Measurements from ENCODE around the gene CHD3. TPM values are rescaled to one million over a fixed set of nuclear protein-coding genes. Genes with fewer than 3 reads are reported as not detected.

Gene CHD3
- total and polyA plus RNA-seq, 2 donors (not counting 3 experiments of a cell fraction or from before 2014, with no cell fraction given), result 102 to 185 TPM

GRCh38 chr17:7878234-7878633, 10.4 kb upstream of the CHD3 start:
- POLR2A ChIA-PET, result no interaction called here
- dilution Hi-C loops (cut with MboI; ENCODE audit: extremely low pct_ligation_motif_present, low sequenced_read_pairs), result no loop called here

GRCh38 chr17:7880076-7880868, 8.3 kb upstream of the CHD3 start:
- no peak for FAIRE-seq
- no peak overlapping the region for H3K9ac ChIP-seq (replicated peaks; ENCODE audit: extremely low read depth, insufficient read depth, low read length)
- H3K27me3 ChIP-seq (ENCODE audit: control insufficient read depth in 2 of 2, insufficient read depth in 2 of 2, low read length in 2 of 2), result no peaks in the 10 kb centered on the region
- no TSS peak for BruUV-seq (replicated peaks)
- ChIA-PET POLR2A (no interaction called here), CTCF (no interaction called here)
- dilution Hi-C loops (cut with MboI; ENCODE audit: extremely low pct_ligation_motif_present, low sequenced_read_pairs), result no loop called here
- H3K4me3 ChIP-seq (replicated peaks in 1 of 3; ENCODE audit: insufficient read depth in 1 of 3, low read depth in 1 of 3, low read length in 3 of 3), result no peak overlapping the region
- TF ChIP-seq EZH2 (IDR thresholded peaks at IDR 0.05; ENCODE audit: borderline replicate concordance, low read depth, low read length, severe bottlenecking), result no peak
- TF ChIP-seq MAX (IDR thresholded peaks at IDR 0.05; ENCODE audit: insufficient read depth, insufficient read length), result no peak
- no peak for TF ChIP-seq JUN (IDR thresholded peaks at IDR 0.05; ENCODE audit: borderline replicate concordance, insufficient read depth, insufficient read length, low read depth)
- TF ChIP-seq POLR2A (IDR thresholded peaks at IDR 0.05; ENCODE audit: low read depth, low read length), result no peak
- no peak for TF ChIP-seq POLR2AphosphoS5 (IDR thresholded peaks at IDR 0.05; ENCODE audit: insufficient read depth, low read depth, low read length)
- TF ChIP-seq MYC (IDR thresholded peaks at IDR 0.05; ENCODE audit: low read depth, low read length), result no peak
- peaks cover 8 to 14% of the 10 kb centered on the region in 2 experiments for H3K36me3 ChIP-seq (ENCODE audit: control insufficient read depth in 2 of 2, extremely low read depth in 1 of 2, insufficient read depth in 2 of 2, low read length in 2 of 2)
- H3K9me3 ChIP-seq (replicated peaks; ENCODE audit: control insufficient read depth, insufficient read depth, low read length), result no peaks in the 10 kb centered on the region
- H3K27ac ChIP-seq (ENCODE audit: insufficient read depth, low read depth, low read length), result no peak overlapping the region
- no peak overlapping the region for H2AFZ ChIP-seq (ENCODE audit: low read depth, low read length)
- H3K4me2 ChIP-seq (ENCODE audit: insufficient read depth, low read length), result no peak overlapping the region
- no peaks in the 10 kb centered on the region for H3K9me1 ChIP-seq (replicated peaks; ENCODE audit: control insufficient read depth, extremely low read depth, insufficient read depth, low read length)
- H3K4me1 ChIP-seq (ENCODE audit: control insufficient read depth, extremely low read depth, insufficient read depth, low read length), result peaks cover 17% of the 10 kb centered on the region
- intact Hi-C loops (cut with micrococcal nuclease), result no loop called here
- H3K79me2 ChIP-seq (ENCODE audit: control insufficient read depth, insufficient read depth, low read length), result no peaks in the 10 kb centered on the region
- DNase-seq (ENCODE audit: low read depth, low spot score), result no peak
- H4K20me1 ChIP-seq (replicated peaks; ENCODE audit: control insufficient read depth, extremely low read depth, insufficient read depth, low read length), result no peaks in the 10 kb centered on the region

More at GRCh38 chr17:7878234-7878633, 10.4 kb upstream of the CHD3 start:
- no peak for DNase-seq (ENCODE audit: low read depth, low spot score)
- H3K9ac ChIP-seq (replicated peaks; ENCODE audit: extremely low read depth, insufficient read depth, low read length), result no peak overlapping the region
- H3K27me3 ChIP-seq (ENCODE audit: control insufficient read depth in 2 of 2, insufficient read depth in 2 of 2, low read length in 2 of 2), result no peaks in the 10 kb centered on the region
- FAIRE-seq, result no peak
- H3K9me3 ChIP-seq (replicated peaks; ENCODE audit: control insufficient read depth, insufficient read depth, low read length), result no peaks in the 10 kb centered on the region
- H3K36me3 ChIP-seq (ENCODE audit: control insufficient read depth in 2 of 2, extremely low read depth in 1 of 2, insufficient read depth in 2 of 2, low read length in 2 of 2), result peaks cover 8 to 14% of the 10 kb centered on the region in 2 experiments
- no peak overlapping the region for H2AFZ ChIP-seq (ENCODE audit: low read depth, low read length)
- intact Hi-C loops (cut with micrococcal nuclease), result no loop called here
- H3K27ac ChIP-seq (ENCODE audit: insufficient read depth, low read depth, low read length), result no peak overlapping the region
- H3K4me1 ChIP-seq (ENCODE audit: control insufficient read depth, extremely low read depth, insufficient read depth, low read length), result peaks cover 9% of the 10 kb centered on the region
- no peaks in the 10 kb centered on the region for H3K9me1 ChIP-seq (replicated peaks; ENCODE audit: control insufficient read depth, extremely low read depth, insufficient read depth, low read length)
- CTCF ChIA-PET, result no interaction called here
- H3K4me3 ChIP-seq (replicated peaks in 1 of 3; ENCODE audit: insufficient read depth in 1 of 3, low read depth in 1 of 3, low read length in 3 of 3), result no peak overlapping the region
- no peaks in the 10 kb centered on the region for H4K20me1 ChIP-seq (replicated peaks; ENCODE audit: control insufficient read depth, extremely low read depth, insufficient read depth, low read length)
- no TSS peak for BruUV-seq (replicated peaks)
- no peaks in the 10 kb centered on the region for H3K79me2 ChIP-seq (ENCODE audit: control insufficient read depth, insufficient read depth, low read length)
- no peak overlapping the region for H3K4me2 ChIP-seq (ENCODE audit: insufficient read depth, low read length)
- TF ChIP-seq MYC (IDR thresholded peaks at IDR 0.05; ENCODE audit: low read depth, low read length), result no peak
- no peak for TF ChIP-seq FOS (IDR thresholded peaks at IDR 0.05; ENCODE audit: borderline replicate concordance, insufficient read depth, low read length)
- no peak for TF ChIP-seq GATA2 (IDR thresholded peaks at IDR 0.05; ENCODE audit: insufficient read depth, insufficient read length, low read depth, low read length)
